HG03095 (cell line): ENCODE measurements around the gene NRXN3.

Source experiments
- ATAC-seq: cut with Tn5 transposase; IDR thresholded peaks from one replicate; pipeline ENCODE4 v1.9.1; 2021; ENCODE audit warnings: moderate library complexity; ENCODE audit not compliant: unreplicated experiment

Gene NRXN3

GRCh38 chr14:79543967-79544697, 1374.0 kb downstream of the NRXN3 start:
- no peak for ATAC-seq

GRCh38 chr14:79544698-79545070, 1374.5 kb downstream of the NRXN3 start:
- no peak for ATAC-seq

- no peak for ATAC-seq
These were observed 1378.7 kb downstream of the NRXN3 start for GRCh38 chr14:79548836-79549235.

- ATAC-seq = no peak
These were observed 1379.3 kb downstream of the NRXN3 start for GRCh38 chr14:79549515-79549914.

GRCh38 chr14:79551523-79551922, 1381.3 kb downstream of the NRXN3 start:
- no peak for ATAC-seq

GRCh38 chr14:79552778-79553177, 1382.6 kb downstream of the NRXN3 start:
- no peak for ATAC-seq

GRCh38 chr14:79554816-79555215, 1384.6 kb downstream of the NRXN3 start:
- ATAC-seq = no peak

- no peak for ATAC-seq
These were observed 1385.3 kb downstream of the NRXN3 start for GRCh38 chr14:79555429-79555828.

- no peak for ATAC-seq
These were observed 1387.1 kb downstream of the NRXN3 start for GRCh38 chr14:79557309-79557708.

- no peak for ATAC-seq
These were observed 1392.0 kb downstream of the NRXN3 start for GRCh38 chr14:79562185-79562584.

GRCh38 chr14:79564371-79564770, 1394.2 kb downstream of the NRXN3 start:
- ATAC-seq = no peak

- ATAC-seq = no peak
These were observed 1397.1 kb downstream of the NRXN3 start for GRCh38 chr14:79567306-79567705.

GRCh38 chr14:79568594-79568993, 1398.4 kb downstream of the NRXN3 start:
- ATAC-seq = no peak

- no peak for ATAC-seq
These were observed 1398.9 kb downstream of the NRXN3 start for GRCh38 chr14:79569072-79569471.

GRCh38 chr14:79570648-79571047, 1400.5 kb downstream of the NRXN3 start:
- ATAC-seq = no peak

- no peak for ATAC-seq
These were observed 1401.2 kb downstream of the NRXN3 start for GRCh38 chr14:79571366-79571765.

- ATAC-seq = no peak
These were observed 1403.3 kb downstream of the NRXN3 start for GRCh38 chr14:79573486-79573885.

GRCh38 chr14:79575032-79575431, 1404.9 kb downstream of the NRXN3 start:
- ATAC-seq = no peak

- ATAC-seq = no peak
These were observed 1406.3 kb downstream of the NRXN3 start for GRCh38 chr14:79576424-79576823.

GRCh38 chr14:79578470-79578869, 1408.3 kb downstream of the NRXN3 start:
- ATAC-seq = no peak

GRCh38 chr14:79580414-79580813, 1410.2 kb downstream of the NRXN3 start:
- ATAC-seq = no peak

GRCh38 chr14:79580906-79581305, 1410.7 kb downstream of the NRXN3 start:
- no peak for ATAC-seq

GRCh38 chr14:79581912-79582576, 1411.9 kb downstream of the NRXN3 start:
- no peak for ATAC-seq
